ENCODE measurements around the gene SMC1B.
"Not testable (repeated sequence)": the region's sequence is repeated elsewhere in the genome, so short reads cannot be mapped to it uniquely, and the experiment has no call there.

DNA sequence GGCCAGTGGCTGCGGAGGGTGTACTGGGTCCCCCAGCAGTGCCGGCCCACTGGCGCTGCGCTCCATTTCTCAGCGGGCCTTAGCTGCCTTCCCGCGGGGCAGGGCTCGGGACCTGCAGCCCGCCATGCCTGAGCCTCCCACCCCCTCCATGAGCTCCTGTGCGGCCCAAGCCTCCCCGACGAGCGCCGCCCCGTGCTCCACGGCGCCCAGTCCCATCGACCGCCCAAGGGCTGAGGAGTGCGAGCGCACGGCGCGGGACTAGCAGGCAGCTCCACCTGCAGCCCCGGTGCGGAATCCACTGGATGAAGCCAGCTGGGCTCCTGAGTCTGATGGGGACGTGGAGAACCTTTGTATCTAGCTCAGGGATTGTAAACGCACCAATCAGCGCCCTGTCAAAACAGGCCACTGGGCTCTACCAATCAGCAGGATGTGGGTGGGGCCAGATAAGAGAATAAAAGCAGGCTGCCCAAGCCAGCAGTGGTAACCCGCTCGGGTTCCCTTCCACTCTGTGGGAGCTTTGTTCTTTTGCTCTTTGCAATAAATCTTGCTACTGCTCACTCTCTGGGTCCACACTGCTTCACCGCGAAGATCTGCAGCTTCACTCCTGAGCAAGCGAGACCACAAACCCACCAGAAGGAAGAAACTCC, 23.6 kb upstream of the SMC1B start:
- TF ChIP-seq CTCF (IDR thresholded peaks at IDR 0.05), result peak in 1 of 3 experiments; percentile 14
- not testable (repeated sequence) for TF ChIP-seq POLR2AphosphoS5 (IDR thresholded peaks at IDR 0.05)

Data from esophagus muscularis mucosa (tissue), 3 donors.